ENCODE data around the gene PSTPIP2.

GRCh38 chr18:46097801-46098615 lies 25.9 kb upstream of the PSTPIP2 start, which contains the start of gene ATP5F1A:
- TF ChIP-seq MAZ (IDR thresholded peaks at IDR 0.05; ENCODE audit: borderline replicate concordance, low read depth, low read length) (peak; percentile 69; the same call in 1 of the 2 replicates), POLR2A (IDR thresholded peaks at IDR 0.05; ENCODE audit: low read depth, low read length) (peak; percentile 83), CTCF (conservative IDR thresholded peaks at IDR 0.05; ENCODE audit: low read depth, low read length) (0 out of 2 replicates have a peak, but pooled peaks have one; percentile 5), USF2 (IDR thresholded peaks at IDR 0.05; ENCODE audit: low read depth, low read length) (peak; percentile 89), RCOR1 (IDR thresholded peaks at IDR 0.05; ENCODE audit: insufficient replicate concordance, low read length) (no peak), RFX5 (IDR thresholded peaks at IDR 0.05; ENCODE audit: low read depth, low read length) (no peak), ELK1 (IDR thresholded peaks at IDR 0.05; ENCODE audit: borderline replicate concordance, low read depth, low read length) (no peak)

Data from IMR-90 (cell line).